ENCODE measurements around the gene FFAR4. TPM values are rescaled to one million over a fixed set of nuclear protein-coding genes. Genes with fewer than 3 reads are reported as not detected.

FFAR4 gene
- total RNA-seq, 1 experiment from 2014 or later = 2.7 TPM

DNA sequence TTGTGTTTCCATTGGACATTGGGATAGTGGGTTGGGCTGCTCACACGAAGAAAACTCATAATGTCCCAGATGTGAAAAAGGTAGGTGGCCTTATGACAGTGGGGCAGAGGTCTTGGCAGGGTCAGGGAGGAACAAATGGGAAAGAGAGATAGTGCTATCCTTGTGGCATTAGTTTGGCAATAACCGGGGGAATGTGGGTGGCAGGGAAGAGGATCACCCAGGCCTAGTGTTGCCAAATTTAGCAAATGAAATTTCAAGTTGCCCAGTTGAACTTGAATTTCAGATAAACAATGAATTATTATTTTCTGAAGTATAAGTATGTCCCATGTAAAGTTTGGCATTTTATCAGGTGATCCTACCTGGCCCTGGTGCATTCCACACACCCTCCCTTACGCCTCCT lies 46.7 kb downstream of the FFAR4 start:
- Mint-ChIP-seq H3K4me1 (ENCODE audit: low read depth, unreplicated experiment) (no peaks in the 10 kb centered on the region), H3K36me3 (ENCODE audit: insufficient read depth, unreplicated experiment) (no peaks in the 10 kb centered on the region), H3K27me3 (ENCODE audit: insufficient read depth, unreplicated experiment) (no peaks in the 10 kb centered on the region), H3K9me3 (ENCODE audit: unreplicated experiment) (no peaks in the 10 kb centered on the region), H3K4me3 (ENCODE audit: unreplicated experiment) (no peak overlapping the region), H3K27ac (ENCODE audit: unreplicated experiment) (no peak overlapping the region)
- TF ChIP-seq, protein P1, sequence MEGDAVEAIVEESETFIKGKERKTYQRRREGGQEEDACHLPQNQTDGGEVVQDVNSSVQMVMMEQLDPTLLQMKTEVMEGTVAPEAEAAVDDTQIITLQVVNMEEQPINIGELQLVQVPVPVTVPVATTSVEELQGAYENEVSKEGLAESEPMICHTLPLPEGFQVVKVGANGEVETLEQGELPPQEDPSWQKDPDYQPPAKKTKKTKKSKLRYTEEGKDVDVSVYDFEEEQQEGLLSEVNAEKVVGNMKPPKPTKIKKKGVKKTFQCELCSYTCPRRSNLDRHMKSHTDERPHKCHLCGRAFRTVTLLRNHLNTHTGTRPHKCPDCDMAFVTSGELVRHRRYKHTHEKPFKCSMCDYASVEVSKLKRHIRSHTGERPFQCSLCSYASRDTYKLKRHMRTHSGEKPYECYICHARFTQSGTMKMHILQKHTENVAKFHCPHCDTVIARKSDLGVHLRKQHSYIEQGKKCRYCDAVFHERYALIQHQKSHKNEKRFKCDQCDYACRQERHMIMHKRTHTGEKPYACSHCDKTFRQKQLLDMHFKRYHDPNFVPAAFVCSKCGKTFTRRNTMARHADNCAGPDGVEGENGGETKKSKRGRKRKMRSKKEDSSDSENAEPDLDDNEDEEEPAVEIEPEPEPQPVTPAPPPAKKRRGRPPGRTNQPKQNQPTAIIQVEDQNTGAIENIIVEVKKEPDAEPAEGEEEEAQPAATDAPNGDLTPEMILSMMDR (IDR thresholded peaks at IDR 0.05; ENCODE audit: insufficient read depth in 1 of 2, low read depth in 1 of 2, low read length in 1 of 2, severe bottlenecking in 1 of 2, unreplicated experiment in 1 of 2) = no peak
- intact Hi-C loops (cut with micrococcal nuclease; ENCODE audit: unreplicated experiment) = no loop called here
- BruUV-seq (replicated peaks) = no TSS peak
- H3K36me3 ChIP-seq (ENCODE audit: control insufficient read depth, insufficient read depth, low read length) = no peaks in the 10 kb centered on the region
- no peak for DNase-seq
- ChIA-PET POLR2A (no interaction called here), CTCF (no interaction called here)
- H3K9me3 ChIP-seq = no peaks in the 10 kb centered on the region
- H3K4me1 ChIP-seq = no peaks in the 10 kb centered on the region
- no peak overlapping the region for H3K4me3 ChIP-seq (ENCODE audit: low read depth, low read length)
- H3K27me3 ChIP-seq (replicated peaks; ENCODE audit: control insufficient read depth, insufficient read depth, low read length) = no peaks in the 10 kb centered on the region

GRCh38 chr10:93614101-93614825 lies 47.8 kb downstream of the FFAR4 start:
- TF ChIP-seq, protein P1 (IDR thresholded peaks at IDR 0.05; ENCODE audit: insufficient read depth in 1 of 2, low read depth in 1 of 2, low read length in 1 of 2, severe bottlenecking in 1 of 2, unreplicated experiment in 1 of 2) = no peak
- no TSS peak for BruUV-seq (replicated peaks)
- Histone ChIP-seq H3K4me1 (no peaks in the 10 kb centered on the region), H3K36me3 (ENCODE audit: control insufficient read depth, insufficient read depth, low read length) (no peaks in the 10 kb centered on the region), H3K4me3 (ENCODE audit: low read depth, low read length) (no peak overlapping the region), H3K9me3 (no peaks in the 10 kb centered on the region), H3K27me3 (replicated peaks; ENCODE audit: control insufficient read depth, insufficient read depth, low read length) (no peaks in the 10 kb centered on the region)
- Mint-ChIP-seq H3K27ac (ENCODE audit: unreplicated experiment) (no peak overlapping the region), H3K36me3 (ENCODE audit: insufficient read depth, unreplicated experiment) (no peaks in the 10 kb centered on the region), H3K9me3 (ENCODE audit: unreplicated experiment) (no peaks in the 10 kb centered on the region), H3K4me1 (ENCODE audit: low read depth, unreplicated experiment) (no peaks in the 10 kb centered on the region), H3K4me3 (ENCODE audit: unreplicated experiment) (no peak overlapping the region), H3K27me3 (ENCODE audit: insufficient read depth, unreplicated experiment) (no peaks in the 10 kb centered on the region)
- ChIA-PET CTCF (no interaction called here), POLR2A (interaction anchor here (0.6 kb wide), 1 partner anchor 88 kb away, joined by 9 read pairs; no protein-coding TSS in a partner anchor)
- intact Hi-C loops (cut with micrococcal nuclease; ENCODE audit: unreplicated experiment) = no loop called here
- DNase-seq = peak in 1 of 2 experiments; percentile 11

DNA sequence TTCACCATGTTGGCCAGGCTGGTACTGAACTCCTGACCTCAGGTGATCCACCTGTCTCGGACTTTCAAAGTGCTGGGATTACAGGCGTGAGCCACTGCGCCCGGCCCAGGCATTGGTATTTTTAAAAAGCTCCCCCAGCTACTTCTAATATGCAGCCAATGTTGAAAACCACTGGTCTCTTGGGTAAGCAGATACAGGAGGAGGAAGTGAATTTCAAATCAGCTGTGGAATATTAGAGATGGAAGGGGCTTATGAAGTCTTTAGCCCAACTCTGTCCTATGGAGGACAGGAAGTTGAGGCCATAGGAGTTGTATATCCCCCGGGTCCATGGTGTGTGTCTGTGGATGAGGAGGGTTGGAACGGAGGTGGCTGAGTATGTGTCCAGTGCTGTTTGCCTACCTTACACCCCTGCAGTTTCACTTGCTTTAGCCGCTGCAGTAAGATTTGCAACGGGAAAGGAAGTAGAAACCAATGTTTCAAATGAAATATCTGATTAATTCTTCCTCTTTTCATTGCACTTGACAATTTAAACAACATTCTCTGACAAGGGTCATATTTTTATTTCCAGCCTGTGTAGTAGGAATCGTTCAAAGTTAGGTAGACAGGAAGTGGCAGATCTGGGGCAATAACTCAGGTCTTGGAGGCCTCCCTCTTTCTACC lies 49.2 kb downstream of the FFAR4 start:
- intact Hi-C loops (cut with micrococcal nuclease; ENCODE audit: unreplicated experiment) = no loop called here
- POLR2A ChIA-PET = no interaction called here
- no peaks in the 10 kb centered on the region for H3K36me3 ChIP-seq (ENCODE audit: control insufficient read depth, insufficient read depth, low read length)

More for the DNA sequence above, 49.2 kb downstream of the FFAR4 start:
- Histone ChIP-seq H3K4me1 (no peaks in the 10 kb centered on the region), H3K27me3 (replicated peaks; ENCODE audit: control insufficient read depth, insufficient read depth, low read length) (no peaks in the 10 kb centered on the region), H3K4me3 (ENCODE audit: low read depth, low read length) (no peak overlapping the region), H3K9me3 (no peaks in the 10 kb centered on the region)
- BruUV-seq (replicated peaks) = no TSS peak
- no peaks in the 10 kb centered on the region for H3K27me3 Mint-ChIP-seq (ENCODE audit: insufficient read depth, unreplicated experiment)
- no peak overlapping the region for H3K4me3 Mint-ChIP-seq (ENCODE audit: unreplicated experiment)
- H3K36me3 Mint-ChIP-seq (ENCODE audit: insufficient read depth, unreplicated experiment) = no peaks in the 10 kb centered on the region
- no peak for DNase-seq
- no peaks in the 10 kb centered on the region for H3K4me1 Mint-ChIP-seq (ENCODE audit: low read depth, unreplicated experiment)
- TF ChIP-seq, protein P1 (IDR thresholded peaks at IDR 0.05; ENCODE audit: insufficient read depth in 1 of 2, low read depth in 1 of 2, low read length in 1 of 2, severe bottlenecking in 1 of 2, unreplicated experiment in 1 of 2) = no peak
- no peaks in the 10 kb centered on the region for H3K9me3 Mint-ChIP-seq (ENCODE audit: unreplicated experiment)
- H3K27ac Mint-ChIP-seq (ENCODE audit: unreplicated experiment) = no peak overlapping the region
- CTCF ChIA-PET = interaction anchor here (1.0 kb wide), 1 partner anchor 61 kb away, joined by 4 read pairs; no protein-coding TSS in a partner anchor

Data from Caco-2 (cell line).